Measurements from ENCODE around the gene ADCK1. TPM values are rescaled to one million over a fixed set of nuclear protein-coding genes. Genes with fewer than 3 reads are reported as not detected.

ADCK1 gene
- polyA plus RNA-seq, 4 donors: 5.1 to 10.2 (median 8.0) TPM

DNA sequence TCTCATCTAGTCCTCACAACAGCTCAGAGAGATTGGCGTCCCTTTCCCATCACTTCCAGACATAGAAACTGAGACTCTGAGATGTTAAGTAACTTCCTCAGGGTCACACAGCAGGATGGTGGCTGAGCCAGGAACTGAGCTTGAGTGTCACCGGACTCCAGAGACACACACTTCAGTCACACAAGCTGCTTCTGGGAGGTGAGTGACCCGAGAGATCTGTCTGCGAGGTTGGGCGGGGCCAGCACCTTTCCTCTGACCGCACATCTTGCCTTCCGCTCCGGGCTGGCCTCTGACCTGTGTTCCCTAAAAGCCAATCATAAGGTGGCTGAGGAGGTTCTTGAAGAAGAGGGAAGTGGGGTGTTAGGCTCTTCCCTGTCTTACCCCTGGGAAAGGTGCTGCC, 72.2 kb downstream of the ADCK1 start:
- 90 to 93% (median 92%) methylated on average over 8 of the region's 8 CpGs for WGBS, 3 donors
- Histone ChIP-seq H3K27me3 (ENCODE audit: control insufficient read depth in 3 of 3, insufficient read depth in 3 of 3, low read length in 3 of 3) (no peaks in the 10 kb centered on the region), H3K4me3 (ENCODE audit: low read depth in 1 of 3, low read length in 3 of 3) (no peak overlapping the region), H3K4me1 (ENCODE audit: control insufficient read depth in 3 of 3, insufficient read depth in 2 of 3, low read depth in 1 of 3, low read length in 2 of 3) (no peaks in the 10 kb centered on the region), H3K27ac (ENCODE audit: low read depth in 1 of 3, low read length in 2 of 3) (no peak overlapping the region), H3K36me3 (ENCODE audit: control insufficient read depth in 3 of 3, insufficient read depth in 2 of 3, low read depth in 1 of 3, low read length in 3 of 3) (peaks cover 0 to 6% (median 0%) of the 10 kb centered on the region in 3 donors), H3K9me3 (ENCODE audit: control insufficient read depth in 2 of 2, insufficient read depth in 1 of 2, low read depth in 1 of 2, low read length in 1 of 2) (peaks cover 0 to 3% of the 10 kb centered on the region in 2 donors)
- DNase-seq (no peak), FAIRE-seq (no peak)

DNA sequence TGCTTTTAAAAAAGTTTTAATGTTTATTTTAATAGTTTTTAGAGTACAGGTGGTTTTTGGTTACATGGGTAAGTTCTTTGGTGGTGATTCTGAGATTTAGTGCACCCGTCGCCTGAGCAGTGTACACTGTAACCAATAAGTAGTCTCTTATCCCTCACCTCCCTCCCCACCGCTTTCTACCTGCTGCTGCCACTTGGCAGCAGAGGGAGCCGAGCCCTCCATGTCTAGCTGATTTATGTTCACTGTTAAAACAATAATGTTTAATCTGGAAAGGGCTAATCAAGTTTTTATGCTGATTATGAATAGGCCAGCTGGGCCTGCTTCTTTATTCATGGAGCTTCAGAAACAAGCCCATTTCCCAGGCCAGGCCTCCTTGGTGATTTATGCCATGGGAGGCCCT, 73.1 kb downstream of the ADCK1 start:
- Histone ChIP-seq H3K4me3 (ENCODE audit: low read depth in 1 of 3, low read length in 3 of 3) (no peak overlapping the region), H3K36me3 (ENCODE audit: control insufficient read depth in 3 of 3, insufficient read depth in 2 of 3, low read depth in 1 of 3, low read length in 3 of 3) (peaks cover 0 to 6% (median 0%) of the 10 kb centered on the region in 3 donors), H3K9me3 (ENCODE audit: control insufficient read depth in 2 of 2, insufficient read depth in 1 of 2, low read depth in 1 of 2, low read length in 1 of 2) (peaks cover 0 to 3% of the 10 kb centered on the region in 2 donors), H3K27ac (ENCODE audit: low read depth in 1 of 3, low read length in 2 of 3) (no peak overlapping the region), H3K4me1 (ENCODE audit: control insufficient read depth in 3 of 3, insufficient read depth in 2 of 3, low read depth in 1 of 3, low read length in 2 of 3) (no peaks in the 10 kb centered on the region), H3K27me3 (ENCODE audit: control insufficient read depth in 3 of 3, insufficient read depth in 3 of 3, low read length in 3 of 3) (no peaks in the 10 kb centered on the region)
- WGBS, 3 donors: 86 to 88% (median 88%) methylated on average over 4 of the region's 4 CpGs
- no peak for FAIRE-seq
- no peak for DNase-seq

DNA sequence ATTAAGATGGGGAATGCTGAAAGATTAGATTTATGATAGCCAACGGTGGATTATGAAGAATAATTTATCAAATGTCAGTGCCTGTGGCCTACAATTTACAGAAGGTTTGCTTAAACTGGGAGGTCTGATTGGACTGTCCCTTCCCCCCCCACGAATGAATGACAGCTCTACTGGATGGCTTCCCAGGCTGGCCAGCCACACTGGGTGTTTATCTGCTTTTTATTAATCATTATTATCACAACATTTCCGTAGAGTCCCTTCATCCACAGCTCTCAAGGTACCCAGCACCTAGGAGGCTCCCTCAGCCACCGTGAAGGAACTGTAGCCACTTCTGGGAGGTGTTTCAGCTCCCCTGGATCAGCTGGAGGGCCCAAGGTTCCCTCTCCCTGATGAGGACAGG, 78.9 kb downstream of the ADCK1 start:
- peaks cover 0 to 7% (median 0%) of the 10 kb centered on the region in 3 donors for H3K36me3 ChIP-seq (ENCODE audit: control insufficient read depth in 3 of 3, insufficient read depth in 2 of 3, low read depth in 1 of 3, low read length in 3 of 3)
- no peaks in the 10 kb centered on the region for H3K27me3 ChIP-seq (ENCODE audit: control insufficient read depth in 3 of 3, insufficient read depth in 3 of 3, low read length in 3 of 3)
- no peak overlapping the region for H3K4me3 ChIP-seq (ENCODE audit: low read depth in 1 of 3, low read length in 3 of 3)
- DNase-seq (no peak), FAIRE-seq (no peak)
- H3K9me3 ChIP-seq (ENCODE audit: control insufficient read depth in 2 of 2, insufficient read depth in 1 of 2, low read depth in 1 of 2, low read length in 1 of 2): no peaks in the 10 kb centered on the region
- no peak overlapping the region for H3K27ac ChIP-seq (ENCODE audit: low read depth in 1 of 3, low read length in 2 of 3)
- H3K4me1 ChIP-seq (ENCODE audit: control insufficient read depth in 3 of 3, insufficient read depth in 2 of 3, low read depth in 1 of 3, low read length in 2 of 3): no peaks in the 10 kb centered on the region
- 37 to 69% (median 61%) methylated on average over 4 of the region's 4 CpGs for WGBS, 3 donors

DNA sequence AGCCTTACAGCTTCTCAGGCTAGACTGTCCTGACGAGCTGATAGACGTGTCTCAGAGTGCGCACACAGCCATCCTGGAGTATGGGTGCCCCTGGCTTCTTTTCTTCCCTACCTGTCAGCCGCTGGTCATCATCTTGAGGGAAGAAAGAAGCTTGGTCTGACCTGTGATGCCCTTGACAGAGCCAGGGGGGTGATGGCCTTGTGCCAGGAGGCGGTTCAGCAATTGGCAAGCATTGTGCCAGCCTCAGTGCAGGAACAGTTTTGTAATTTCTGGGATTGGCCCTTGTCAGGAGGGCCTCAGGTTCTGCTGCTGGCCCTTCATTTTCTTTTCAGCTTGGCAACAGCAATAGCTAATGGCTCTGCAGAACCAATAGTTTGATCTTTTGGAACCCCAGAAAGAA, 80.1 kb downstream of the ADCK1 start:
- FAIRE-seq: no peak
- no peak for DNase-seq
- WGBS, 3 donors: 84 to 91% (median 88%) methylated on average over 5 of the region's 5 CpGs

DNA sequence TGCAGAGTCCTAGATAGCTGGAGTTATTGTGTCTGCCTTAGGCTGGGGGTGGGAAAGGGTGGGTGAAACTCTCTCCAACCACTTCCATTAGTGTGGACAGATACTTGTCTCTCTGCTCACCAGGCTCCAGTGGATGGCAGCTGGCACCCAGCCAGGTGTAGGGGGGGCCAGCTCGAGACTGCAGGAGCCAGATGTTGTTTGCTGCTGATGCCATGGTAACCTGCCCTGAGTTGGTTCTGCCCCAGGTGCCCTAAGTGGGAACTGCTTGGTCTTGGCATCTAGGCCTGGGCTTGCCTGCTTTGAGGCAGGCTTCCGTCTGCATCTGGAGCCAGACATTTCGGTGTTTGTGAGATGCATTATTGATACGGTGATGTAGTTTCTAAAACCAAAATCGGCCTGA, 82.2 kb downstream of the ADCK1 start:
- no peaks in the 10 kb centered on the region for H3K9me3 ChIP-seq (ENCODE audit: control insufficient read depth in 2 of 2, insufficient read depth in 1 of 2, low read depth in 1 of 2, low read length in 1 of 2)
- no peak overlapping the region for H3K4me3 ChIP-seq (ENCODE audit: low read depth in 1 of 3, low read length in 3 of 3)
- no peak overlapping the region for H3K27ac ChIP-seq (ENCODE audit: low read depth in 1 of 3, low read length in 2 of 3)
- H3K27me3 ChIP-seq (ENCODE audit: control insufficient read depth in 3 of 3, insufficient read depth in 3 of 3, low read length in 3 of 3): no peaks in the 10 kb centered on the region
- H3K36me3 ChIP-seq (ENCODE audit: control insufficient read depth in 3 of 3, insufficient read depth in 2 of 3, low read depth in 1 of 3, low read length in 3 of 3): peaks cover 0 to 13% (median 0%) of the 10 kb centered on the region in 3 donors
- H3K4me1 ChIP-seq (ENCODE audit: control insufficient read depth in 3 of 3, insufficient read depth in 2 of 3, low read depth in 1 of 3, low read length in 2 of 3): no peaks in the 10 kb centered on the region
- WGBS, 3 donors: 76 to 80% (median 76%) methylated on average over 5 of the region's 5 CpGs
- FAIRE-seq (no peak), DNase-seq (peak; percentile 11 to 27)

More for the DNA sequence above, 80.1 kb downstream of the ADCK1 start:
- Histone ChIP-seq H3K4me1 (ENCODE audit: control insufficient read depth in 3 of 3, insufficient read depth in 2 of 3, low read depth in 1 of 3, low read length in 2 of 3) (no peaks in the 10 kb centered on the region), H3K36me3 (ENCODE audit: control insufficient read depth in 3 of 3, insufficient read depth in 2 of 3, low read depth in 1 of 3, low read length in 3 of 3) (peaks cover 0 to 9% (median 0%) of the 10 kb centered on the region in 3 donors), H3K9me3 (ENCODE audit: control insufficient read depth in 2 of 2, insufficient read depth in 1 of 2, low read depth in 1 of 2, low read length in 1 of 2) (no peaks in the 10 kb centered on the region), H3K27me3 (ENCODE audit: control insufficient read depth in 3 of 3, insufficient read depth in 3 of 3, low read length in 3 of 3) (no peaks in the 10 kb centered on the region), H3K4me3 (ENCODE audit: low read depth in 1 of 3, low read length in 3 of 3) (no peak overlapping the region), H3K27ac (ENCODE audit: low read depth in 1 of 3, low read length in 2 of 3) (no peak overlapping the region)

DNA sequence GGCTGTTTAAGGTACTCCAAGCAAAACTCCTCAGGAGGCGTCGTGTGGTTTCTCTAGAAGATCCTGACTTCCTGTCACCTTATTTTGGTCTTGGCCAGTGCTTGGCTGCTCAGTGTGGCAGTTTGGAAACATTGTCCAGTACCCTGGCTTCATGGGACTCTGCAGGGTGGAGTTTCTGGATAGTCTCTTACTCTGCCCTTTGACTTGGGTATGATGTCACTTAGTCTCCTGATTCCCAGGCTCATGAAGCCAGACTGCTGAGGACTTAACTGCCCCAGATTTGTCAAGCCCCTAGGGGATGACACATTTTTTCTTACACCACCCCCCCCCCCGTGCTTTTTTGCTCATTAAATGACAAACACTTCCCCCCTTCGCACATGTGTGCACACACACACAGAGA, 82.7 kb downstream of the ADCK1 start:
- Histone ChIP-seq H3K4me3 (ENCODE audit: low read depth in 1 of 3, low read length in 3 of 3) (no peak overlapping the region), H3K9me3 (ENCODE audit: control insufficient read depth in 2 of 2, insufficient read depth in 1 of 2, low read depth in 1 of 2, low read length in 1 of 2) (no peaks in the 10 kb centered on the region), H3K36me3 (ENCODE audit: control insufficient read depth in 3 of 3, insufficient read depth in 2 of 3, low read depth in 1 of 3, low read length in 3 of 3) (peaks cover 0 to 17% (median 0%) of the 10 kb centered on the region in 3 donors), H3K27ac (ENCODE audit: low read depth in 1 of 3, low read length in 2 of 3) (no peak overlapping the region), H3K4me1 (ENCODE audit: control insufficient read depth in 3 of 3, insufficient read depth in 2 of 3, low read depth in 1 of 3, low read length in 2 of 3) (no peaks in the 10 kb centered on the region), H3K27me3 (ENCODE audit: control insufficient read depth in 3 of 3, insufficient read depth in 3 of 3, low read length in 3 of 3) (no peaks in the 10 kb centered on the region)
- DNase-seq (peak in 1 of 2 donors; percentile 4), FAIRE-seq (no peak)
- 59 to 83% (median 73%) methylated on average over 4 of the region's 4 CpGs for WGBS, 3 donors

DNA sequence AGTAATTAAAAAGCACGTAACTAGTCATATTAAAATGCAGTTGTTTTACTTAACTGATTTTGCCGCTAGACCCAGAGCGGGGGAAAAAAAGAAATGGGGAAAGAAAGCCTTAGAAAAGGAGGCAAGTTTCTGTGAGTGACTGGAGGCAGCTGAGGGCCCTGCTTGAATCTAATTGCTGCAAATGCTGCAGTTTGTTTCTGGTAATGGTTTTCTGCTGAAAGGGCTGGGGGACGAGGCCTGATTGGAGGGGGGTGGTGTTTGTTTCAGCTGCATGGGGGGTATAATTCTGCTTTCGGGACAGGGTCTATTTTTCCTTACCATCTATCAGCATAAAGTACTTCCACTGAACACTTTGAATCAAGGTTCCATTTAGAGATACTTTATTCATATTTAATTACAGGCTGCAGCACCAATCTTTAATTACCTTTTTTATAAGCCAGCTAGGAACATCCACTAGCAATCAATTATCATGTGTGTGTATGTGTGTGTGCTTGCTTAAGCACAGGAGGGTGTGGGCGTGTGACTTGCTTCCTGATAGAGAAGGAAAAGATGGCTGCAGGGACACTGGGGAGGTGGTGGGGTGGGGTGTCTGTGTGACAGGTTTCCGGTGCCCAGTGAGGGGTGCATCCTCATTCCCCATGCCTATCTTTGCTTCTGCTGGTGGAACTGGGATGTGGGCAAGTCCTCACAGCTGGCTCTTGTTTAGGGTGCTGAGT, 83.4 kb downstream of the ADCK1 start:
- FAIRE-seq: no peak

DNA sequence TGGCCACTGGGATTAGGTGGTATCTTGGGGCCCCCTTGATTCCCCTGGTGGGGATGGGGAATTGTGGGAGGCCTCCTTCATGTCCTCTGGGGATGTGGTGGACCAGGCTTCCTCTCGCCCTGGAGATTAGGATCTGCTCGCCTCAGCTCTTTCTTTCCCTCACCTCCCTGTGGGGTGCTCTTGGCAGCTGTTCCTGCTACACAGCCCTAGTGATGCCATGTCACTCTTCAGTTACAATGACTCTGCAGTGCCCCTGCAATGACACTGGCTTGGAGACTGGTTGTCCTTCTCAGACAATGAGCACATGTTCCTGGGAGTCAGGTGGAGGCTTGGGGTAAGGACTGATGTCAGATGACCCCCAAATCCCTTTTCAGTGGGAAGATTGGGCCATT, 83.9 kb downstream of the ADCK1 start:
- H3K27ac ChIP-seq (ENCODE audit: low read depth in 1 of 3, low read length in 2 of 3): no peak overlapping the region
- no peaks in the 10 kb centered on the region for H3K27me3 ChIP-seq (ENCODE audit: control insufficient read depth in 3 of 3, insufficient read depth in 3 of 3, low read length in 3 of 3)
- H3K4me3 ChIP-seq (ENCODE audit: low read depth in 1 of 3, low read length in 3 of 3): no peak overlapping the region
- no peaks in the 10 kb centered on the region for H3K4me1 ChIP-seq (ENCODE audit: control insufficient read depth in 3 of 3, insufficient read depth in 2 of 3, low read depth in 1 of 3, low read length in 2 of 3)
- peaks cover 0 to 19% (median 3%) of the 10 kb centered on the region in 3 donors for H3K36me3 ChIP-seq (ENCODE audit: control insufficient read depth in 3 of 3, insufficient read depth in 2 of 3, low read depth in 1 of 3, low read length in 3 of 3)
- FAIRE-seq (no peak), DNase-seq (no peak)
- H3K9me3 ChIP-seq (ENCODE audit: control insufficient read depth in 2 of 2, insufficient read depth in 1 of 2, low read depth in 1 of 2, low read length in 1 of 2): no peaks in the 10 kb centered on the region
- 83 to 96% (median 88%) methylated on average over 2 of the region's 2 CpGs for whole genome bisulfite sequencing, 3 donors

More for the DNA sequence above, 83.4 kb downstream of the ADCK1 start:
- 81 to 94% (median 85%) methylated on average over 7 of the region's 7 CpGs for WGBS, 3 donors
- peaks cover 0 to 21% (median 3%) of the 10 kb centered on the region in 3 donors for H3K36me3 ChIP-seq (ENCODE audit: control insufficient read depth in 3 of 3, insufficient read depth in 2 of 3, low read depth in 1 of 3, low read length in 3 of 3)
- no peak overlapping the region for H3K4me3 ChIP-seq (ENCODE audit: low read depth in 1 of 3, low read length in 3 of 3)
- DNase-seq: no peak
- no peaks in the 10 kb centered on the region for H3K9me3 ChIP-seq (ENCODE audit: control insufficient read depth in 2 of 2, insufficient read depth in 1 of 2, low read depth in 1 of 2, low read length in 1 of 2)
- no peaks in the 10 kb centered on the region for H3K4me1 ChIP-seq (ENCODE audit: control insufficient read depth in 3 of 3, insufficient read depth in 2 of 3, low read depth in 1 of 3, low read length in 2 of 3)
- H3K27ac ChIP-seq (ENCODE audit: low read depth in 1 of 3, low read length in 2 of 3): no peak overlapping the region
- H3K27me3 ChIP-seq (ENCODE audit: control insufficient read depth in 3 of 3, insufficient read depth in 3 of 3, low read length in 3 of 3): no peaks in the 10 kb centered on the region

DNA sequence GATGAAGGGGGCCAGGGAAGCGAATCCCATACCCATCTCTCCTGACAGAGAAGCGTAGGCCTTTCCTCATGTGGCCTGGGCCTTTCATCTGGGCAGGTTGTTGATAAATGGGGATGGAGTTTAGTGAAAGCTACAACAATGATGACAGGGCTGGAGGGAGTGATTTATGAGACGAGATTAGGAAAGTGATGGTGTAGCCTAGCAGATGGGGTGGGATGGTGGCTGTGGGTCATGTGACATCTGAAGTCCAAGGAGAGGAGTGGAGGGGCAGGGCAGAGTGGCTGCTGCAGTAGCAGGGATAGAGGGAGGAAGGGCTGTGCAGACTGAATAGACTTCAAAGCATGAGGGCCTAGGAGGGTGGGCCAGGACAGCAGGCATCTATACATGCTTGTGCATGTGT, 85.5 kb downstream of the ADCK1 start:
- Histone ChIP-seq H3K9me3 (ENCODE audit: control insufficient read depth in 2 of 2, insufficient read depth in 1 of 2, low read depth in 1 of 2, low read length in 1 of 2) (peaks cover 0 to 10% of the 10 kb centered on the region in 2 donors), H3K36me3 (ENCODE audit: control insufficient read depth in 3 of 3, insufficient read depth in 2 of 3, low read depth in 1 of 3, low read length in 3 of 3) (peaks cover 0 to 20% (median 3%) of the 10 kb centered on the region in 3 donors), H3K27me3 (ENCODE audit: control insufficient read depth in 3 of 3, insufficient read depth in 3 of 3, low read length in 3 of 3) (no peaks in the 10 kb centered on the region), H3K4me3 (ENCODE audit: low read depth in 1 of 3, low read length in 3 of 3) (no peak overlapping the region), H3K27ac (ENCODE audit: low read depth in 1 of 3, low read length in 2 of 3) (no peak overlapping the region), H3K4me1 (ENCODE audit: control insufficient read depth in 3 of 3, insufficient read depth in 2 of 3, low read depth in 1 of 3, low read length in 2 of 3) (no peaks in the 10 kb centered on the region)
- no peak for FAIRE-seq
- peak in 1 of 2 donors; percentile 18 for DNase-seq
- 83 to 93% (median 87%) methylated on average over 3 of the region's 3 CpGs for WGBS, 3 donors

Measured in small intestine (tissue), 7 donors.